Stimulated activated CD4-positive, alpha-beta T cell treated with anti-CD3 and anti-CD28 coated beads, Interleukin-15, amount 100 ng/mL, for 24 hours (primary cell): ENCODE results near the gene EFNA5.

Experiments used
- DNase-seq: peaks from one replicate; pipeline ENCODE4 v3.0.0-alpha.2; 2020

EFNA5 gene

GRCh38 chr5:107672211-107673038 is 1.7 kb upstream of the EFNA5 start:
- peak; percentile 30 for DNase-seq

- no peak for DNase-seq
These were observed 1.0 kb upstream of the EFNA5 start for GRCh38 chr5:107671742-107672210.

DNA sequence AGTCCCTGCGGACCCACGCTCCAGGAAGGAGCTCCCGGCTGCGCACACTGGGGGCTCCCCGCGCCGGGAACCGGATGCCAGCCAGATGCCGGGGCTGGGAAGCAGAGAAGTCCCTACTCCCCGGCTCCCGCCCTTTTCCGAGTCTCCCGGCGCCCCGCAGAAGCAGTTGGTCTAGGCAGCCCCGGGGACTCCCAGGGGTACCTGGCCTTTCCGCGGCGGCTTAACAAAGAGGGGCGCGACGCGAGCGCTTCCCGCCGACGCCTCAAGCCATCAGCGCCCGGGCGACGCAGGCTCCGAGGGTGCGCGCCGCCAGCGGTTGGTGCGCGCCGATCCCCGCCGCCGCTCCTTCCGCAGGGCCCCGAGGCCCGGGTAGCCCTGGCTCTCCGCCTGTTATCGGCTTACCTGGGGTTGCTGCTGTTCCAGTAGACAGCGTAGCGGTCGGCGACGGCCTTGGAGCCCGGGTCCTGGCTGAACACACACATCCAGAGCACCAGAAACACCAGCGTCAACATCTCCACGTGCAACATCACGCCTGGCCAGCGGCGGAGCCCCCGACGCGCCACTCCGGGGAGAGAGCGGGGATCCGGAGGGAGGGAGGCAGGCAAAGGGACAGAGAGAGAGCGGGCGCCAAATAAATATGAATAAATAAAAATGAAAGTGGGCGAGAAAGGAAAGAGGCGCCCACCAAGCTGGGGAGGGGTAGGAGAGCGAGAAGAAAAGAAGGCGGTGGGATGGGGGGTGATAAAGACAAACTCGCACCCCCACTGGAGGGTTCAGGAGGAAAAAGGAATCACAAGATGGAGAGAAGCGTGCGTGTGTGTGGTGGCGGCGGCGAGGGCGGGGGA is 428 bp downstream of the EFNA5 start:
- peak; percentile 37 for DNase-seq

GRCh38 chr5:107669096-107670031 is 1.4 kb downstream of the EFNA5 start:
- peak; percentile 5 for DNase-seq

DNA sequence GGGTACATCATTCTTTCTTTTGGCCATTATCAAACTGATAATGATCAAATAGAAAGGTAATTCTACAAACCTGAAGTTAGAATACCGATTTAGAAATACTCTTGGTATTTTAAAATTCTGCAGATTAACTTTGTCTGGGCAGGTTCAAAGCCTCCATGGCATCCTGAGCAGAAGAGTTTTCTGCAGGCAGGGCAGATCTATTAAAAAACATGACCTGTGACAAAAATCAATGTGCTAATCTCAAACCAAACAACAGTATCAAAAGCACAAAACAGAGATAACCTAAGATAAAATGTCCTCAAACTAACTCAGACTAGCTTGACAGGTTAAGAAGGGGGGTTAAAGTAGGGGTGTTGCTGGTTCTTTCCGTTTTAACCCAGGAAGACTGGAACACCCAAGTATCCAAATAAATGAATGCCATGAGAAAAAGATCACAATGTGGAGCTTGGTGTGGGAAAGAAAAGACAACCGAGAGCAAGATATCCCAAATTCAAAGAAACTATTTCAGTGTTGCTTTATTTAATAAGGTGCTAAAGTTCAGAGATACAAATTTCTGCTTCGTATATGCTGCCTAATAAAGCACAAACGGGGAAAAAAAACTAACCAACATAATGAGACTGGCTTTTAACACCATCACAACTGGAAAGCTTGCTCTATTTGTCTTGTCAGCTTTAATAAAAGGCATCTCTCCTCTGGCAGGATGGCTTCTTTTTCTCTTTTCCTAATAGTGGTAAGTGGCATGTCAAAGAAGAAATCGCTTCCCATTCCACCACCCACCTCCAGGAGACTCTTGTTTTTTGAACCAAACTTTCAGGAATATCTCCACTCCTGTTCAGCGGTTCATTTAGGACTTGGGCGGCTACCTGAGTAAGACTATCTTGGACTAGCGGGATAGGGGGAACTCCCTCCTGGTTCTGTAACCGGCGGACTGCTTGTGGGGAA is 2.3 kb downstream of the EFNA5 start:
- DNase-seq = no peak

DNA sequence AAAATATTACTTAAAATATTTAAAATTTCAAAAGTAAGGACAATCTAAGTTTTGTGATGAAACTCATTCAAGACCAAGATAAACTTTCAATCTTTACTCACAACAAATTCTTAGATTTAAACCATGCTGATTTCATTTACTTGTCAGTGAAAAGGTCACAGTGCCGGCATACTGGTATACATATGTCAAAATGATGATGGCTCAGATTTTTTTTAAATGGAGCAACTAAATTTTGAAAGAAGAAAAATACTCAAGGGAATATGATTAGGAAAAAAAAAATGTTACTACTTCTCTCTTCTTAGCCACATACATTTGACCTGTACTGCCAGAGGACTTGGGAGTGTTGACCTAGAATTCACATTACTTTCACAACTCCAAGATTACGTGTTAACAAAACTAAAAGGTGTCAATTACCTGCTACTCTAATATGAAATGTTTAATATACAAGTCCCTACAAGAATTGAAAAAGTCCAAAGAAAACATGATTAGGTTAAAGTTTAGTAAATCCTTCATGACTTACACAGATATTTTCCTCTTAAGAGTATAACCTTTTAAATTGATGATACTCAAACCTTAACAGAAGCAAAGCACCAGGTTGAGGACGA is 4.6 kb downstream of the EFNA5 start:
- no peak for DNase-seq

- no peak for DNase-seq
These were observed 5.6 kb downstream of the EFNA5 start for GRCh38 chr5:107665036-107665570.

DNA sequence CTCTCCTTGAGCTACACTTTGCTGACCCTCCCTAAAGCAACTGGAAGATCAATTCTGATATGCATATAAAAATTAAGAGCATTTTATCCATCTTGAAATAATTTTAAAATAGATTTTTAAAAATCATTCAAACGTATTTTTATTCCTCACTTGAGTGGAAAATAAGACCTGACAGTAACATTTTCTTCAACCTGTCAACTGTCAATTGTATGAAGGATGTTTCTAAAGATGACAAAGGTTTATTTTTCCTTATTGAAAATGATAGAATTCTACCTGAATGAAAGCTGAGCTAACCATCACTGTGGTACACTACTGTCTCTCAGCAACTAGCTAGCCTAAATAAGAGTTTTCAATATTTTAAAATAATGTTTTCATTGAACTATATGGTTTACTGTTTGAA is 7.0 kb downstream of the EFNA5 start:
- DNase-seq = no peak

- DNase-seq = no peak
These were observed 9.1 kb downstream of the EFNA5 start for GRCh38 chr5:107661650-107662044.

DNA sequence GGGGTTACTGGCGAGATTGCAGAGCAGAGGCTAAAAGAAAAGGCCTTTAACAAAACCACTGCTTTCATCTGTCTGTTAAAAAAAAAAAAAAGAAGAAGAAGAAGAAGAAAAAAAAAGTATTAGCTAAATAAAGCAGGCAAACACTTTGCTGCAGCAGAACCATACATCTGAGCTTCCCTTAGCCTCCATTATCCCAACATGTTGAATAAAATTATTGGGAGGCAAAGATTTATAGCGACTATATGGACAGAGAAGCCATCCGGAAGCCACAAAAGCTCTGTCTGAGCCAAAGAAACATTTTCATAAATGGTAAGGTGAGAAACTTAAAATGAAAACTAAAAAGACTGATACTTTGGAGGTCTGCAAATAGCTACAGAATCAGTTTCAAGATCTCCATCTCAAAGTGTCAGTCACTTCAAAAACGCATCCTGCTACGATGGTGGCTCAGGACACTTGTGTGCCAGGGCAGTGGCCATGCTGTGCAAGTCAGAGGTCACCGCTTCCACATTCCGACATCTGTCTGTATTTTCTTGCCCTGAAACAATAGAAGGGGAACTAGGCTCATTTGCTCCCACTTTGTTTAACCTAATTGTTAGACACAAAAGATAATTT is 9.6 kb downstream of the EFNA5 start:
- DNase-seq = no peak

DNA sequence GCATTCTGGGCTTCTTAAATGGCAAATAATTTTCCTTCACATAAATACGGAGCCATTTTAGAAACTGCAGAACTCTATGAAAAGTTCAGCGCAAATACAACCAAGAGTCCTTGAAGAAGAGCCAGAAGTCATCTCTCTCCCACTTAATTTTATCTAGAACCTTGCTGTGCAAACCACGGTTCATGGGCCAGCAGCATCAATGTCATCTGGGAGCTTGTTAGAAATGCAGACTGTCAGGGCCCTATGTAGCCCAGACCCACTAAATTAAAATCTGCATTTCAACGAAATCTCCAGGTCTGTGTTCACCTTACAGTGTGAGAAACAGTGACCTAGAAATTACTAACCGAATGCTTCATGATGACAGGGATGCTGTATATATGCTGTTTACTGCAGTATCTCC is 12.2 kb downstream of the EFNA5 start:
- DNase-seq = no peak

GRCh38 chr5:107655831-107656230 is 14.9 kb downstream of the EFNA5 start:
- no peak for DNase-seq

GRCh38 chr5:107654827-107655226 is 15.9 kb downstream of the EFNA5 start:
- DNase-seq = no peak

GRCh38 chr5:107653685-107654084 is 17.1 kb downstream of the EFNA5 start:
- DNase-seq = no peak

GRCh38 chr5:107652839-107653607 is 17.7 kb downstream of the EFNA5 start:
- no peak for DNase-seq

DNA sequence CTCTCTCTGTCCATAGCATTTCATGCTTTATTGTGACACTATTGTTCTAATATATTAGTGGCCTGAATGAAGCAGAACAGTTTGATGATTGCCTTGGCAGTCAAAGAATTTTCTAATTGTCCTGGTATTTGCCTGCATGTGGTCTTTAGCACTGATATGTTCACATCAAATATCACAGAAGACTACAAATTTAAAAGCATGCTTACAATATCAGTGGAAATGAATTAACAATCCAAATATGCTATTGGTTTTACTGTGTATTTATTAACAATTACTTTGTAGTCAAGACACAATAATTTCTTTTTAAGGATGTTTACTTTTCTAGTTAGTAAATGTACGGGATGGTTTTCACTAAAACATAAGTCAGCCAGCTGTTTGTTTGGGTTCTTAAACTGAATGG is 18.3 kb downstream of the EFNA5 start:
- no peak for DNase-seq

- DNase-seq = no peak
These were observed 19.4 kb downstream of the EFNA5 start for GRCh38 chr5:107651325-107651724.

DNA sequence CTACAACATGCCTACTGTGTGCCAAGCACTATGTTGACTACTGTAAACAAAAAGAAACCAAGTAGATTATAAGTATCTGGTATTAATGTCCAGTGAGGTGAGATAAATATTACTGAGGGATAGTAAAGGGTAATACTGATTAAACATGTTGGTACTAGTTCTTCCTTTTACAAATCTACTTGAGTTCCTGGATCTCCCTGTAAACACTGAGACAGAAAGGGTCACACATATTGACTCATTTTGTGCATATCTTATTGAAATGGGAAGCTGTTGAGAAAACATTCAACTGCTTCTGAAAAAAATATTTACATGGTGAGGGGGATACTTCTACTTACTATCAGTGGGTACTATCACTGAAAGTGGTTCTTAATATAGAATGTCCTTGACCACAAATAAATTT is 24.3 kb downstream of the EFNA5 start:
- no peak for DNase-seq

GRCh38 chr5:107640568-107640967 is 30.2 kb downstream of the EFNA5 start:
- no peak for DNase-seq

- no peak for DNase-seq
These were observed 30.7 kb downstream of the EFNA5 start for GRCh38 chr5:107639990-107640389.
